ENCODE data around the gene CACNA1C.

DNA sequence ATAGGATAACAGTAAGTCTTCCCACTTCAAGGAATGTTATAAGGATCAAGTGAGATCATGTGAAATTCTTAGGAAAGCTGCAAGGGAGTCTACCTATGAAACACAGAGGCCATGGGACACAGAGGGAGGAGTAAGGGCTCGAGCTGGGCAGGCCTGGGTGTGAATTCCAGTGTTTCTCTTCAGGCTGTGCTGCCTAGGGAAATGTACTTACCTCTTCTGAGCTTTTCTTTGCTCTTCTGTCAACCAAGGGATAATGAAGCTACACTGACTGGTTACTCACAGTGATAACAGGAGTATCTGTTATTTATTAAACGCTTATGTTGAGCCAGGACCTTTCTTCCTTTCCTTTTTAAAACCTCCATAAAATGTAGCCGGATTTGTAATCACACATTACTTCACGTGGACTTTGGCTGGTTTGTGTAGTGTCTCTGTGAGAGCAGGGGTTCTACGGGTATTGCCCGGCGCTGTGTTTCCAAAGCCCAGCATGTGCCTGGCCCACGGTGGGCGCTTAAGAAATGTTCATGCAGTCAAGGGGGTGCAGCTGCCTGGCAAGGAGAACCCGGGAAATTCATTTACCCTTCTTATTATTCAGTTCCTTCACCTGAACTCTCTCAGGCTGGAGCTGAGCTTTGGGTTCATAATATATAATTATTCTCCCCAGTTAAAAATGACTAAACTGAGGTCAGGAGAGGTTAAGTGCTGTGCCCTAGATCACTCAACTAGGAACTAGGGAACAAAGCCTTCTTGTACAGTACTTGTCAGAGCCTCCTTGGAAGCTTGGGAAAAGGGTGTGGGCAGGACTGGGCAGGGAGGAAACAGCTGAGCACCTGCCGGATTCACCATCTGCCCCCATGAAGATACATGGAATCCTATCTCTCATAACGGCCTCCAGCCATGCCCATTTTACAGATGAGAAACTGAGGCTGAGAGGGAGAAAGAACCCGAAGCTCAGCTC, 214.2 kb downstream of the CACNA1C start:
- TF ChIP-seq, protein P1, sequence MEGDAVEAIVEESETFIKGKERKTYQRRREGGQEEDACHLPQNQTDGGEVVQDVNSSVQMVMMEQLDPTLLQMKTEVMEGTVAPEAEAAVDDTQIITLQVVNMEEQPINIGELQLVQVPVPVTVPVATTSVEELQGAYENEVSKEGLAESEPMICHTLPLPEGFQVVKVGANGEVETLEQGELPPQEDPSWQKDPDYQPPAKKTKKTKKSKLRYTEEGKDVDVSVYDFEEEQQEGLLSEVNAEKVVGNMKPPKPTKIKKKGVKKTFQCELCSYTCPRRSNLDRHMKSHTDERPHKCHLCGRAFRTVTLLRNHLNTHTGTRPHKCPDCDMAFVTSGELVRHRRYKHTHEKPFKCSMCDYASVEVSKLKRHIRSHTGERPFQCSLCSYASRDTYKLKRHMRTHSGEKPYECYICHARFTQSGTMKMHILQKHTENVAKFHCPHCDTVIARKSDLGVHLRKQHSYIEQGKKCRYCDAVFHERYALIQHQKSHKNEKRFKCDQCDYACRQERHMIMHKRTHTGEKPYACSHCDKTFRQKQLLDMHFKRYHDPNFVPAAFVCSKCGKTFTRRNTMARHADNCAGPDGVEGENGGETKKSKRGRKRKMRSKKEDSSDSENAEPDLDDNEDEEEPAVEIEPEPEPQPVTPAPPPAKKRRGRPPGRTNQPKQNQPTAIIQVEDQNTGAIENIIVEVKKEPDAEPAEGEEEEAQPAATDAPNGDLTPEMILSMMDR (IDR thresholded peaks at IDR 0.05), result no peak
- no peak for TF ChIP-seq POLR2A (IDR thresholded peaks at IDR 0.05)
